CD8-positive, alpha-beta memory T cell (primary cell): ENCODE results near the gene F2. TPM values are rescaled to one million over a fixed set of nuclear protein-coding genes. Genes with fewer than 3 reads are reported as not detected.

Experiments
- CTCF ChIA-PET: fragments of 350-600 bp; sonication (Branson Sonifier 250); formaldehyde crosslinking; loops from one replicate; lab custom pipeline; 2021; ENCODE audit warnings: antibody characterized with exemption; lab: Charles Lee
- POLR2A ChIA-PET: fragments of 350-600 bp; sonication (Branson Sonifier 250); formaldehyde crosslinking; loops from one replicate; lab custom pipeline; 2021; ENCODE audit warnings: antibody characterized with exemption; lab: Charles Lee
- DNase-seq, 5 donors: peaks; one replicate each; pipeline versions ENCODE4 v3.0.0 to v3.0.0-alpha.2; 2020 to 2022; ENCODE audit warnings: mixed read lengths in 1 of 5
- H3K27ac ChIP-seq: one replicate; pipeline ENCODE4 v1.7.0; 2013; ENCODE audit warnings: low read depth, mild to moderate bottlenecking, low read length, moderate library complexity
- H3K27me3 ChIP-seq: 2 replicates; pipeline ENCODE4 v1.7.0; 2013; ENCODE audit warnings: low read length, mild to moderate bottlenecking; ENCODE audit not compliant: insufficient read depth, poor library complexity, severe bottlenecking
- H3K36me3 ChIP-seq: 2 replicates; pipeline ENCODE4 v1.7.0; 2013; ENCODE audit warnings: mild to moderate bottlenecking, low read length, moderate library complexity; ENCODE audit not compliant: insufficient read depth
- H3K4me1 ChIP-seq: 2 replicates; pipeline ENCODE4 v1.7.0; 2013; ENCODE audit warnings: mild to moderate bottlenecking, low read length, moderate library complexity; ENCODE audit not compliant: insufficient read depth
- H3K4me3 ChIP-seq: 2 replicates; pipeline ENCODE4 v1.7.0; 2013; ENCODE audit warnings: mild to moderate bottlenecking, low read length
- H3K9me3 ChIP-seq: 2 replicates; pipeline ENCODE4 v1.7.0; 2013; ENCODE audit warnings: mild to moderate bottlenecking, low read length
- H3K27ac Mint-ChIP-seq, 8 donors: one replicate each; pipeline ENCODE4 v1.8.0; 2020 to 2021; ENCODE audit warnings: mixed read lengths in 8 of 8, mild to moderate bottlenecking in 6 of 8, inconsistent platforms in 3 of 8, moderate library complexity in 3 of 8
- H3K27me3 Mint-ChIP-seq, 2 donors: one replicate each; pipeline ENCODE4 v1.8.0; 2020 to 2021; ENCODE audit warnings: mixed read lengths in 2 of 2, mild to moderate bottlenecking in 1 of 2, moderate library complexity in 1 of 2
- H3K36me3 Mint-ChIP-seq, 3 donors: one replicate each; pipeline ENCODE4 v1.8.0; 2020 to 2021; ENCODE audit warnings: mixed read lengths in 3 of 3, inconsistent platforms in 1 of 3, mild to moderate bottlenecking in 1 of 3
- H3K4me1 Mint-ChIP-seq, 3 donors: one replicate each; pipeline ENCODE4 v1.8.0; 2020 to 2021; ENCODE audit warnings: mixed read lengths in 3 of 3, inconsistent platforms in 1 of 3, mild to moderate bottlenecking in 1 of 3
- H3K4me3 Mint-ChIP-seq, 7 donors: one replicate each; pipeline ENCODE4 v1.8.0; 2020 to 2021; ENCODE audit warnings: mixed read lengths in 7 of 7, mild to moderate bottlenecking in 6 of 7, moderate library complexity in 4 of 7, inconsistent platforms in 2 of 7
- H3K9me3 Mint-ChIP-seq, 5 donors: one replicate each; pipeline ENCODE4 v1.8.0; 2020 to 2022; ENCODE audit warnings: mixed read lengths in 5 of 5, mild to moderate bottlenecking in 3 of 5, moderate library complexity in 2 of 5, inconsistent platforms in 1 of 5
- polyA plus RNA-seq: library from polyadenylated mRNA; unstranded; fragments of 300-500 nt; fragmentation: Illumina TruSeq; gene quantifications from one replicate; pipeline ENCODE4 v1.2.3, GENCODE V29; 2021
- total RNA-seq, 2 experiments: library from RNA; stranded (reverse); gene quantifications; one replicate each; pipeline ENCODE4 v1.2.3, GENCODE V29; 2021

The F2 gene
- total and polyA plus RNA-seq, 3 experiments from 2014 or later, result not detected

DNA sequence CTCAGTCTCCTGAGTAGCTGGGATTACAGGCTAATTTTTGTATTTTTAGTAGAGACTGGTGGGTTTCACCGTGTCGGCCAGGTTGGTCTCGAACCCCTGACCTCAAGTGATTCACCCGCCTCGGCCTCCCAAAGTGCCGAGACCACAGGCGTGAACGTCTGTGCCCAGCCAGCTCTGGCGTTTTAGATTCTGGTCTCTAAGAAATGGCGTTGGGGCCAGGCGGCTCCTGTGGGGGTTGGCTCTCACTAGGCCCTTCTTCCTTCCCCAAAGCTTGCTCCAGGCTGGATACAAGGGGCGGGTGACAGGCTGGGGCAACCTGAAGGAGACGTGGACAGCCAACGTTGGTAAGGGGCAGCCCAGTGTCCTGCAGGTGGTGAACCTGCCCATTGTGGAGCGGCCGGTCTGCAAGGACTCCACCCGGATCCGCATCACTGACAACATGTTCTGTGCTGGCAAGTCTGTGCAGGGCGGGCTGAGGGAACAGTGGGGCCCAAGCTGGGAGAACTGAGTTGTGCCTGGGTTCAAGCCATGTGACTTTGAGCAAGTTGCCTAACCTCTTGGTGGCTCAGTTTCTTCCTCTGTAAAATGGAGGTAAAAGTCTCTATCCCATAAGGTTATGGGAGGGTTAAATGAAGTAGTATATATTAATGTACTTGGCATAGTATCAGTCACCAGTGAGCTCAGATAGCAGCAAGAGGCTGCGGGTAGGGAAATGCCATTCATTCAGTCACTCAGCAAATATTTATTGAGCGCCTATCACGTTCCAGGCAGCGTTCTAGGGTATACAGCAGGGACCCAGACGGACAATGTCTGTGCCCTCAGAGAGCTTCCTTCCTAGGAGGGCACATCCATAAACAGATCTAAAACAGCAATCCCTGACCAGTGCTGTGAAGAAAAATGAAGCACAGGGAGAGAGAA lies 10.4 kb downstream of the F2 start:
- Histone ChIP-seq H3K27ac (no peak overlapping the region), H3K9me3 (no peaks in the 10 kb centered on the region), H3K27me3 (no peaks in the 10 kb centered on the region), H3K4me1 (no peaks in the 10 kb centered on the region), H3K36me3 (no peaks in the 10 kb centered on the region), H3K4me3 (no peak overlapping the region)
- H3K4me3 Mint-ChIP-seq, result no peak overlapping the region
- CTCF ChIA-PET, result no interaction called here
- H3K4me1 Mint-ChIP-seq, result no peaks in the 10 kb centered on the region
- POLR2A ChIA-PET, result no interaction called here
- no peaks in the 10 kb centered on the region for H3K36me3 Mint-ChIP-seq
- H3K27ac Mint-ChIP-seq, result no peak overlapping the region
- H3K27me3 Mint-ChIP-seq, result no peaks in the 10 kb centered on the region
- H3K9me3 Mint-ChIP-seq, result no peaks in the 10 kb centered on the region
- DNase-seq, result no peak

- H3K4me3 Mint-ChIP-seq, result no peak overlapping the region
- Histone ChIP-seq H3K4me1 (no peaks in the 10 kb centered on the region), H3K9me3 (no peaks in the 10 kb centered on the region), H3K27me3 (no peaks in the 10 kb centered on the region), H3K4me3 (no peak overlapping the region), H3K27ac (no peak overlapping the region), H3K36me3 (no peaks in the 10 kb centered on the region)
- no peak for DNase-seq
- no peak overlapping the region for H3K27ac Mint-ChIP-seq
- H3K27me3 Mint-ChIP-seq, result no peaks in the 10 kb centered on the region
- POLR2A ChIA-PET, result no interaction called here
- H3K9me3 Mint-ChIP-seq, result no peaks in the 10 kb centered on the region
- H3K4me1 Mint-ChIP-seq, result no peaks in the 10 kb centered on the region
- CTCF ChIA-PET, result no interaction called here
- H3K36me3 Mint-ChIP-seq, result no peaks in the 10 kb centered on the region
Measured at GRCh38 chr11:46731545-46731944, 12.5 kb downstream of the F2 start.

DNA sequence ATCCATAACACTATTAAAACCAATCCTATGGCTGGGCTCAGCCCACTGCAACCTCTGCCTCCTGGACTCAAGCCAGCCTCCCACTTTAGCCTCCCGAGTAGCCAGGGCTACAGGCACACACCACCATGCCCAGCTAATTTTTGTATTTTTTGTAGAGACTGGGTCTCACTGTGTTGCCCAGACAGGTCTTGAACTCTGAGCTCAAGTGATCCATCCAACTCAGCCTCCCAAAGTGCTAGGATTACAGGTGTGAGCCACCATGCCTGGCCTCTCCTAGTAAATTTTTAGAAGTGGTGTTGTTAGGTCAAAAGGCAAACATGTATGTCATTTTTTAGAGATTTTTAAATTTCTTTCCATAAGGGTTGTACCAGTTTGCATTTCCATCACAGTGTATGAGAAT lies 14.2 kb downstream of the F2 start:
- H3K4me1 ChIP-seq, result no peaks in the 10 kb centered on the region
- Mint-ChIP-seq H3K36me3 (no peaks in the 10 kb centered on the region), H3K27ac (peak overlapping the region in 1 of 8 donors; percentile 32), H3K9me3 (no peaks in the 10 kb centered on the region), H3K4me3 (no peak overlapping the region), H3K27me3 (no peaks in the 10 kb centered on the region), H3K4me1 (no peaks in the 10 kb centered on the region)
- no peaks in the 10 kb centered on the region for H3K27me3 ChIP-seq
- POLR2A ChIA-PET, result no interaction called here
- H3K36me3 ChIP-seq, result no peaks in the 10 kb centered on the region
- DNase-seq, result no peak
- CTCF ChIA-PET, result no interaction called here
- H3K9me3 ChIP-seq, result no peaks in the 10 kb centered on the region
- H3K4me3 ChIP-seq, result no peak overlapping the region
- no peak overlapping the region for H3K27ac ChIP-seq

DNA sequence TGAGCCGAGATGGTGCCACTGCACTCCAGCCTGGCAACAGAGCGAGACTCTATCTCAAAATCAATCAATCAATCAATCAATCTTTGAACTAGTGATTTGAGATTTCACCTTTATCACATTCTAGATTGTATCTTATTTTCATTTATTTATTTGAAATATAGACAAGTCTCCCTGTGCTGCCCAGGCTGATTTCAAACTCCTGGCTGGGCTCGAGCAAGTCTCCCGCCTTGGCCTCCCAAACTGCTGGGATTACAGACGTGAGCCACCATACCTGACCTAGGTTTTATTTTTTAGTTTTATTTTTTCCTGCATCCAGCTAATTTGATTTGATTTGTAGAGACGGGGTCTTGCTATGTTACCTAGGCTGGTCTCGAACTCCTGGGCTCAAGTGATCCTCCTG lies 17.1 kb downstream of the F2 start:
- Mint-ChIP-seq H3K4me1 (no peaks in the 10 kb centered on the region), H3K27me3 (no peaks in the 10 kb centered on the region), H3K9me3 (no peaks in the 10 kb centered on the region), H3K27ac (no peak overlapping the region), H3K36me3 (peaks cover 0 to under 1% (median 0%) of the 10 kb centered on the region in 3 donors), H3K4me3 (no peak overlapping the region)
- Histone ChIP-seq H3K27me3 (no peaks in the 10 kb centered on the region), H3K36me3 (no peaks in the 10 kb centered on the region), H3K27ac (no peak overlapping the region), H3K4me1 (no peaks in the 10 kb centered on the region), H3K9me3 (no peaks in the 10 kb centered on the region), H3K4me3 (no peak overlapping the region)
- ChIA-PET POLR2A (no interaction called here), CTCF (no interaction called here)
- no peak for DNase-seq

GRCh38 chr11:46736615-46737014 lies 17.6 kb downstream of the F2 start:
- Histone ChIP-seq H3K4me3 (no peak overlapping the region), H3K4me1 (no peaks in the 10 kb centered on the region), H3K27me3 (no peaks in the 10 kb centered on the region), H3K9me3 (no peaks in the 10 kb centered on the region), H3K36me3 (no peaks in the 10 kb centered on the region), H3K27ac (no peak overlapping the region)
- DNase-seq, result no peak
- Mint-ChIP-seq H3K27me3 (no peaks in the 10 kb centered on the region), H3K36me3 (peaks cover 0 to 6% (median 0%) of the 10 kb centered on the region in 3 donors), H3K4me1 (no peaks in the 10 kb centered on the region), H3K4me3 (no peak overlapping the region), H3K9me3 (no peaks in the 10 kb centered on the region), H3K27ac (no peak overlapping the region)
- POLR2A ChIA-PET, result no interaction called here
- CTCF ChIA-PET, result no interaction called here

- Histone ChIP-seq H3K9me3 (no peaks in the 10 kb centered on the region), H3K27ac (no peak overlapping the region), H3K36me3 (no peaks in the 10 kb centered on the region), H3K4me1 (no peaks in the 10 kb centered on the region), H3K27me3 (no peaks in the 10 kb centered on the region), H3K4me3 (no peak overlapping the region)
- POLR2A ChIA-PET, result no interaction called here
- Mint-ChIP-seq H3K4me1 (no peaks in the 10 kb centered on the region), H3K9me3 (no peaks in the 10 kb centered on the region), H3K27me3 (no peaks in the 10 kb centered on the region), H3K4me3 (no peak overlapping the region), H3K27ac (no peak overlapping the region), H3K36me3 (peaks cover 0 to 16% (median 3%) of the 10 kb centered on the region in 3 donors)
- DNase-seq, result no peak
- CTCF ChIA-PET, result no interaction called here
Measured at GRCh38 chr11:46737699-46738098, 18.7 kb downstream of the F2 start.

- no peaks in the 10 kb centered on the region for H3K27me3 ChIP-seq
- Mint-ChIP-seq H3K4me3 (no peak overlapping the region), H3K27me3 (no peaks in the 10 kb centered on the region), H3K36me3 (peaks cover 3 to 28% (median 13%) of the 10 kb centered on the region in 3 donors), H3K4me1 (no peaks in the 10 kb centered on the region), H3K9me3 (no peaks in the 10 kb centered on the region), H3K27ac (no peak overlapping the region)
- no peaks in the 10 kb centered on the region for H3K9me3 ChIP-seq
- peaks cover 8% of the 10 kb centered on the region for H3K36me3 ChIP-seq
- ChIA-PET CTCF (no interaction called here), POLR2A (no interaction called here)
- no peak for DNase-seq
- H3K4me1 ChIP-seq, result no peaks in the 10 kb centered on the region
- H3K27ac ChIP-seq, result no peak overlapping the region
- H3K4me3 ChIP-seq, result no peak overlapping the region
Measured at GRCh38 chr11:46738887-46739286, 19.9 kb downstream of the F2 start.

- Histone ChIP-seq H3K4me1 (no peaks in the 10 kb centered on the region), H3K27me3 (no peaks in the 10 kb centered on the region), H3K4me3 (no peak overlapping the region), H3K27ac (no peak overlapping the region), H3K9me3 (no peaks in the 10 kb centered on the region), H3K36me3 (peaks cover 32% of the 10 kb centered on the region)
- no peak for DNase-seq
- ChIA-PET CTCF (no interaction called here), POLR2A (interaction anchor here (0.6 kb wide), 1 partner anchor 1018 kb away, joined by 3 read pairs; no protein-coding TSS in a partner anchor)
- no peak overlapping the region for H3K4me3 Mint-ChIP-seq
- peaks cover 5 to 58% (median 20%) of the 10 kb centered on the region in 3 donors for H3K36me3 Mint-ChIP-seq
- no peaks in the 10 kb centered on the region for H3K27me3 Mint-ChIP-seq
- H3K4me1 Mint-ChIP-seq, result no peaks in the 10 kb centered on the region
- H3K27ac Mint-ChIP-seq, result peak overlapping the region in 4 of 8 donors; percentile 4 to 60 (median 56)
- H3K9me3 Mint-ChIP-seq, result no peaks in the 10 kb centered on the region
Measured at GRCh38 chr11:46741600-46742484, 22.8 kb downstream of the F2 start.
